Measurements from ENCODE around the gene ATRX.
"Not testable (repeated sequence)": the region's sequence is repeated elsewhere in the genome, so short reads cannot be mapped to it uniquely, and the experiment has no call there.

ATRX gene

DNA sequence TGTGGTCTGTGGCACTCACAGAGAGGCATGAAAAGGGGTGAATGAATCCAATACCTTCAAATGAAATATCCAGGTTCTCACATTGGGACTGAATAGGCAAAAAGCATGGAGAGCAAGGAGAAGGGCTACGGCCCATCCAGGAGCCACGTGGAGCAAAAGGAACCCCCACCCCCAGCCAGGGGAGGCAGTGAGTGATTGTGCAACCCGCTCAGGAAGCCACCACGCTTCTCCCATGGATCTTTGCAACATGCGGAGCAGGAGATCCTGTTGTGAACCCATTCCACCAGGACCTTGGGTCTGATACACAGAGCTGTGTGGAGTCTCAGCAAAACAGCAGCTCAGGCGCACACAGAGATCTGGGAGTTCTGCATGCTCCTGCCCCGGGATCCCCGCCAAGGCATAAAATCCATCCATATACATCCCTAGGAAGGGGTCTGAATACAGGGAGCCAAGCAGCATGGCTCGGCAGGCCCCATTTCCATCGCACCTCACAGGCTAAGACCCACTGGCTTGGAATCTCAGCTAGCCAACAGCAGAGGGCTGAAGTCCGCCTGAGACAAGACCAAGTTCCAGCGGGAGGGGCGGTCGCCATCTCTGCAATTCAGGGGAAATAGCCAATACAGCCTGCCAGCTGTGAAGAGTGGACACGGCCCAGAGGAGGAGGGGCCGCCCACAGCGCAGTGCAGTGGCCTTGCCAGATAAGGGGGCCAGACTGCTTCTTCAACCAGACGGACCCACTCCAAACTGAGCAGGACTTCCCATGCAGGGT lies 258.6 kb downstream of the ATRX start:
- no peak overlapping the region for H3K4me3 Mint-ChIP-seq
- H3K27ac Mint-ChIP-seq, result no peak overlapping the region
- H3K4me1 Mint-ChIP-seq (ENCODE audit: low read depth), result peaks cover 18% of the 10 kb centered on the region
- peaks cover 13% of the 10 kb centered on the region for H3K9me3 Mint-ChIP-seq
- peaks cover 19% of the 10 kb centered on the region for H3K27me3 Mint-ChIP-seq
- peaks cover 40% of the 10 kb centered on the region for H3K36me3 Mint-ChIP-seq (ENCODE audit: low read depth)
- no peak for DNase-seq

DNA sequence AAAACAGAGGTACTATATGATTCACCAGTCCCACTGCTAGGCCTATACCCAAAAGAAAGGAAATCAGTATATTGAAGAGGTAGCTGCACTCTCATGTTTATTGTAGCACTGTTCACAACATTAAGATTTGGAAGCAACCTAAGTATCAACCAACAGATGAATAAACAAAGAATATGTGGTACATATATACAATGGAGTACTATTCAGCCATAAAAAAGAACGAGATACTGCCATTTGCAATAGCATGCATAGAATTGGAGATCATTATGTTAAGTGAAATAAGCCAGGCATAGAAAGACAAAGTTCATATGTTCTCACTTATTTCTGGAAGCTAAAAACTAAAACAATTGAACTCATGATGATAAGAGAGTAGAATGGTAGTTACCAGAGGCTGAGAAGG lies 266.3 kb downstream of the ATRX start:
- Mint-ChIP-seq H3K9me3 (peaks cover 6% of the 10 kb centered on the region), H3K27me3 (peaks cover 7% of the 10 kb centered on the region), H3K4me1 (ENCODE audit: low read depth) (no peaks in the 10 kb centered on the region), H3K36me3 (ENCODE audit: low read depth) (peaks cover 74% of the 10 kb centered on the region), H3K27ac (no peak overlapping the region), H3K4me3 (no peak overlapping the region)
- DNase-seq, result no peak

DNA sequence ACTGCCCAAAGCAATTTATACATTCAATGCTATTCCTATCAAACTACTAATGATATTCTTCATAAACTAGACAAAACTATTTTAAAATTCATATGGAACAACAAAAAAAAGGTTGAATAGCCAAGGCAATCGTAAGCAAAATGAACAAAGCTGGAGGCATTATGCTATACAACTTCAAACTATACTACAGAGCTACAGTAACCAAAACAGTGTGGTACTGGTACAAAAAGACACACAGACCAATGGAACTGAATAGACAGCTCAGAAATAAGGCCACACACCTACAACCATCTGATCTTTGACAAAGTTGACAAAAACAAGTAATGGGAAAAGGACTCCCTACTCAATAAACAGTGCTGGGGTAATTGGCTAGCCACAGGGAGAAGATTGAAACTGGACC lies 271.8 kb downstream of the ATRX start:
- H3K27ac Mint-ChIP-seq, result no peak overlapping the region
- peaks cover 22% of the 10 kb centered on the region for H3K27me3 Mint-ChIP-seq
- H3K4me3 Mint-ChIP-seq, result no peak overlapping the region
- no peaks in the 10 kb centered on the region for H3K4me1 Mint-ChIP-seq (ENCODE audit: low read depth)
- H3K36me3 Mint-ChIP-seq (ENCODE audit: low read depth), result peaks cover 86% of the 10 kb centered on the region
- DNase-seq, result no peak
- peaks cover 4% of the 10 kb centered on the region for H3K9me3 Mint-ChIP-seq

DNA sequence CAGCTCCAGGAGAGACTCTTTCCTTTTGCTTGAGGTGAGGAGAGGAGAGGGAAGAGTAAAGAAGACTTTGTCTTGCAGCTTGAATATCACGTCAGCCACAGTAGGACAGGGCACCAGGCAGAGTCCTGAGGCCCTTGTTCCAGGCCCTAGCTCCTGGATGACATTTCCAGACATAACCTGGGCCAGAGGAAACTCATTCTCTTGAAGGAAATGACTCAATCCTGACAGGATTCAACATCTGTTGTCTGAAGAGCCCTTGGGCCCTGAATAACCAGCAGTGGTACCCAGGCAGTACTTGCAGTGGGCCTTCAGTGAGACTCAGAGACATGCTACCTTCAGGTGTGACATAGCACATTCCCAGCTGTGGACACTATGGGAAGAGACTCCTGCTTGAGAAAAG lies 276.0 kb downstream of the ATRX start:
- H3K9me3 Mint-ChIP-seq, result peaks cover 4% of the 10 kb centered on the region
- no peak overlapping the region for H3K4me3 Mint-ChIP-seq
- H3K36me3 Mint-ChIP-seq (ENCODE audit: low read depth), result peaks cover 70% of the 10 kb centered on the region
- H3K4me1 Mint-ChIP-seq (ENCODE audit: low read depth), result peaks cover 6% of the 10 kb centered on the region
- H3K27me3 Mint-ChIP-seq, result peaks cover 24% of the 10 kb centered on the region
- no peak for DNase-seq
- H3K27ac Mint-ChIP-seq, result peak overlapping the region; percentile 1

DNA sequence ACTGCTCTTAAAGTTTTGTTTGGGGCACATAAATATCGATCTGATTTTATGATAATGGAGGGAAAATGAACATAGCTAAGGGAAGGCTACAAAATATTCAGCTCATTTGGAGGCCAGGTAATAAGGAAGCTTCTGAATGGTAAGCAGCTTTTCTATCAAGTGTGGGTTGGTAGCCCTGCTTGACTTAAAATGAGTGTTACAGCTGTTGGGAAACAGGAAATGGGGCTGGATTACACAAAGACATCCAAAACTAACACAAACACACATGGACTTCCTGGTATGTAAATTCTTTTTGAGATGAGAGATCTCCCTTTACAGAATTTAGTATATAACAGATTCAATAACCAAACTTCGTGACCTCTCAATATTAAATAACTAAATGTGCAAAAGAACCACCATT lies 280.8 kb downstream of the ATRX start:
- no peaks in the 10 kb centered on the region for H3K9me3 Mint-ChIP-seq
- peaks cover 11% of the 10 kb centered on the region for H3K4me1 Mint-ChIP-seq (ENCODE audit: low read depth)
- no peak overlapping the region for H3K4me3 Mint-ChIP-seq
- no peak for DNase-seq
- peak overlapping the region; percentile 1 for H3K27ac Mint-ChIP-seq
- H3K36me3 Mint-ChIP-seq (ENCODE audit: low read depth), result peaks cover 30% of the 10 kb centered on the region
- H3K27me3 Mint-ChIP-seq, result peaks cover 14% of the 10 kb centered on the region

DNA sequence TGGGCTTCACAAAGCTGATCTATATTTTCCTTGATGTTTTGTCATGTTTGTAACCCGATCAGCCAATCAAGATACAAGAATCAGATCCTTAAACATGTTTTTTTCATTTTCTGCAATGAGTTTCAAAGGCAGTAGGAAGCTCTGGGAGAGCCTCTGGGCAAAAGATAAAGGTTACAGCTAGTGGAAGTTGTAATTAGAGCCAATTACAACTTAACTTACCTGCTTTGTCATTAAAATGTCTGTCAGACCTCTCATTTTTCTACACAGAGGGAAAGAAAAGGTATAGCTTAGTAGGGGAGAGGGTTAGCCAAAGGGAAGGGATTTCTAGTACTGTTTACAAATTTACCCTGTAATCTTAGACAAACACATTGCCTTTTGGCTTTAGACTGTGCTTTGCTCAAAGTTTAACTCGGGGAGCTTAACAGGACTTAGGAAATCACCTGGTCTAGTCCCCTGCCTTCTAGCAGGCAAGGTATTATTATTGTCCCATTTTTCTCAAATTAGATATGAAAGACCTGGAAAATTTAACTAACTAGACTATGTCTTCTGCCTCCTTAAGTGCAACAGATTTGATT lies 283.0 kb downstream of the ATRX start:
- peaks cover 29% of the 10 kb centered on the region for H3K27me3 Mint-ChIP-seq
- H3K4me1 Mint-ChIP-seq (ENCODE audit: low read depth), result peaks cover 11% of the 10 kb centered on the region
- H3K27ac Mint-ChIP-seq, result no peak overlapping the region

DNA sequence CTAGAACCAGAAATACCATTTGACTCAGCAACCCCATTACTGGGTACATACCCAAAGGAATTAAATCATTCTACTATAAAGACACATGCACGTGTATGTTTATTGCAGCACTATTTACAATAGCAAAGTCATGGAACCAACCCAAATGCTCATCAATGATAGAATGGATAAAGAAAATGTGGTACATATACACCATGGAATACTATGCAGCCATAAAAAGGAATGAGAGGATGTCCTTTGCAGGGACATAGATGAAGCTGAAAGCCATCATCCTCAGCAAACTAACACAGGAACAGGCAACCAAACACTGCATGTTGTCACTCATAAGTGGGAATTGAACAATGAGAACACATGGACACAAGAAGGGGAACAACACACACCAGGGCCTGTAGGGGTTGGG lies 285.9 kb downstream of the ATRX start:
- H3K4me1 Mint-ChIP-seq (ENCODE audit: low read depth); H3K4me3 Mint-ChIP-seq; H3K27ac Mint-ChIP-seq; H3K36me3 Mint-ChIP-seq (ENCODE audit: low read depth); H3K9me3 Mint-ChIP-seq; DNase-seq: not testable (repeated sequence)
- H3K27me3 Mint-ChIP-seq, result peaks cover 42% of the 10 kb centered on the region

More for the DNA sequence above, 283.0 kb downstream of the ATRX start:
- Mint-ChIP-seq H3K4me3 (no peak overlapping the region), H3K9me3 (no peaks in the 10 kb centered on the region), H3K36me3 (ENCODE audit: low read depth) (peaks cover 11% of the 10 kb centered on the region)
- DNase-seq, result no peak

DNA sequence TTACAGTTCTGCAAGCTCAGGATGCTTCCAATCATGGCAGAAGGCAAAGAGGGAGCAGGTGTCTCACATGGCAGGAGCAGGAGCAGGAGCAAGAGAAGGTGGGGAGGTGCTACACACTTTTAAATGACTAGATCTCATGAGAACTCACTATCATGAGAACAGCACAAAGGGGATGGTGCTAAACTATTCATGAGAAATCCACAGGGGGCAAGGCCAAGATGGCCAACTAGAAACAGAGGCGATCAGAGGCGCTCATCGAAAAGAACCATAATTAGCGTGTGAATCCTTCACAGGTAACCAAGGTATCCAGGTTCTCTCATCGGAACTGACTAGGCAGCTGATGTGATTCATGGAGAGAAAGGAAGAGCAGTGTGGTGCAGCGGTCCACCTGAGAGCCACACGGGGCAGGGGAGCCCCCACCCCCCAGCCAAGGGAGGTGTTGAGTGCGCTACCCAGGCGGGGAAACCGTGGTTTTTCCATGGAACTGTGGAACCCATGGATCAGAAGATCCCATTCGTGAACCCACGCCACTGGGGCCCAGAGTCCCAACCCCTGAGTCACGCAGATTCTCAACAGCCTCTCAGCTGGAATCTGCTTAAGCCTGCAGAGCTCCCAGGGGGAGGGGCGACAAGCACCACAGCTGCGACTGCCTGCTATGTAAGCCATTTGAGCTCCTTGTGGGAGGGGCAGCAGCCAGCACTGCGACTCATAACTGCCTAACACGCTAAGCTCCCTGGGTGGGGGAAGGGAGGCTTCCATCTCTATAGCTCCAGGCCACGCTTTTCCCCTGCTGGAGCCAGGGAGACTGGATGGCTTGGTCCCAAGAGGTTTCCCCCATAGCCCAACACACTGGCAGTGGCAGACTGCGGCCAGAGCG lies 292.1 kb downstream of the ATRX start:
- Mint-ChIP-seq H3K27ac (no peak overlapping the region), H3K36me3 (ENCODE audit: low read depth) (no peaks in the 10 kb centered on the region), H3K4me3 (no peak overlapping the region), H3K4me1 (ENCODE audit: low read depth) (no peaks in the 10 kb centered on the region), H3K9me3 (no peaks in the 10 kb centered on the region), H3K27me3 (peaks cover 54% of the 10 kb centered on the region)
- no peak for DNase-seq

DNA sequence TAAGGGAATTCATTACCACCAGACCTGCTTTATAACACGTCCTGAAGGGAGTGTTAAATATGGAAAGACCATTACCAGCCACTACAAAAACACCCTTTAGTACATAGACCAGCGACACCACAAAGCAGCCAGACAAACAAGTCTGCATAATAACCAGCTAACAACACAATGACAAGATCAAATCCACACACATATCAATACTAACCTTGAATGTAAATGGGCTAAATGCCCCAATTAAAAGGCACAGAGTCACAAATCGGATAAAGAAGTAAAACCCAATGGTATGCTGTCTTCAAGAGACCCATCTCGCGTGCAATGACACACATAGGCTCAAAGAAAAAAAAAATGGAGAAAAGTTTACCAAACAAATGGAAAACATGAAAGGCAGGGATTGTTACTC lies 302.0 kb downstream of the ATRX start:
- Mint-ChIP-seq H3K27ac (no peak overlapping the region), H3K27me3 (peaks cover 36% of the 10 kb centered on the region), H3K36me3 (ENCODE audit: low read depth) (no peaks in the 10 kb centered on the region), H3K9me3 (no peaks in the 10 kb centered on the region), H3K4me1 (ENCODE audit: low read depth) (no peaks in the 10 kb centered on the region), H3K4me3 (no peak overlapping the region)
- DNase-seq, result no peak

DNA sequence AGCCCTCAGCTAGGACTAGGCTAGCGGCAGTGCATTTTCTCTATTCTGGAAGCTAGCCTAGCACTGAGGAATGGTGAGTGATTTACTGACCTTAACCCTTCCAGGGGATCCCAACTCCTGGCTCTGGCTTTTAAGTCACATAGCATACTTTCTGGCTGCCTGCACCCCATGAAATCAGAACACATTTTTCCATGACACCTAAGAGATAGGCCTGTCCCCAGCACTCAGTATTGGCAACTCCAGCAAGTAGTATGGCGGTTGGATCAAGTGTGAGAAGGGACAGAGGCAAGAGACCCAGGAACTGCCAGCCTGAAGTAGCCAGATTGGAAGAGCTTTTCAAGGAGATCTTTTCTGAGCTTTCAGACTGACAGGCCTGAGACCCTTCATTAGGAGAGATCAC lies 330.6 kb downstream of the ATRX start:
- Mint-ChIP-seq H3K36me3 (ENCODE audit: low read depth) (no peaks in the 10 kb centered on the region), H3K27me3 (peaks cover 27% of the 10 kb centered on the region)

More for the DNA sequence above, 330.6 kb downstream of the ATRX start:
- H3K4me3 Mint-ChIP-seq, result no peak overlapping the region
- H3K27ac Mint-ChIP-seq, result no peak overlapping the region
- no peaks in the 10 kb centered on the region for H3K9me3 Mint-ChIP-seq
- no peak for DNase-seq
- no peaks in the 10 kb centered on the region for H3K4me1 Mint-ChIP-seq (ENCODE audit: low read depth)

All from activated T-cell treated with anti-CD3 and anti-CD28 coated beads, Interleukin-2, amount 50 U/mL, for 24 hours (primary cell).